Skeletal muscle satellite cell (primary cell): ENCODE results near the gene LRRC3C.
A peak's percentile ranks its signal among the peaks of the same experiment; 100 is the strongest.

ENCODE experiments used
- H3K27me3 ChIP-seq: 2 replicates; pipeline ENCODE4 v1.7.0; 2013; ENCODE audit warnings: low read length; ENCODE audit not compliant: control insufficient read depth, insufficient read depth
- H3K36me3 ChIP-seq: 2 replicates; pipeline ENCODE4 v1.7.0; 2013; ENCODE audit warnings: mild to moderate bottlenecking, control low read depth, low read length; ENCODE audit not compliant: insufficient read depth
- H3K4me1 ChIP-seq: 2 replicates; pipeline ENCODE4 v1.7.0; 2013; ENCODE audit warnings: low read length; ENCODE audit not compliant: control insufficient read depth, insufficient read depth
- H3K4me2 ChIP-seq: 2 replicates; pipeline ENCODE4 v1.7.0; 2013; ENCODE audit warnings: mild to moderate bottlenecking, low read length
- H3K4me3 ChIP-seq: 2 replicates; pipeline ENCODE4 v1.7.0; 2013; ENCODE audit warnings: low read length
- H3K9ac ChIP-seq: 2 replicates; pipeline ENCODE4 v1.7.0; 2013; ENCODE audit warnings: mild to moderate bottlenecking, low read depth, low read length, moderate library complexity
- H3K9me3 ChIP-seq: replicated peaks from 2 replicates; pipeline ENCODE4 v1.7.0; 2013; ENCODE audit warnings: mild to moderate bottlenecking, control low read depth, low read length

Gene LRRC3C

GRCh38 chr17:39913989-39914388 is 13.5 kb upstream of the LRRC3C start:
- Histone ChIP-seq H3K36me3 (peaks cover 3% of the 10 kb centered on the region), H3K4me1 (no peaks in the 10 kb centered on the region), H3K27me3 (no peaks in the 10 kb centered on the region), H3K4me3 (no peak overlapping the region), H3K9me3 (no peaks in the 10 kb centered on the region), H3K4me2 (no peak overlapping the region), H3K9ac (no peak overlapping the region)

GRCh38 chr17:39915559-39915958 is 12.0 kb upstream of the LRRC3C start:
- peaks cover 15% of the 10 kb centered on the region for H3K36me3 ChIP-seq
- no peaks in the 10 kb centered on the region for H3K4me1 ChIP-seq
- H3K9ac ChIP-seq = no peak overlapping the region
- H3K4me3 ChIP-seq = no peak overlapping the region
- no peaks in the 10 kb centered on the region for H3K27me3 ChIP-seq
- no peak overlapping the region for H3K4me2 ChIP-seq
- H3K9me3 ChIP-seq = no peaks in the 10 kb centered on the region

GRCh38 chr17:39916918-39917317 is 10.6 kb upstream of the LRRC3C start:
- no peaks in the 10 kb centered on the region for H3K4me1 ChIP-seq
- no peaks in the 10 kb centered on the region for H3K27me3 ChIP-seq
- H3K9ac ChIP-seq = no peak overlapping the region
- no peak overlapping the region for H3K4me3 ChIP-seq
- no peaks in the 10 kb centered on the region for H3K9me3 ChIP-seq
- no peak overlapping the region for H3K4me2 ChIP-seq
- peaks cover 27% of the 10 kb centered on the region for H3K36me3 ChIP-seq

- Histone ChIP-seq H3K4me1 (peaks cover 6% of the 10 kb centered on the region), H3K27me3 (no peaks in the 10 kb centered on the region), H3K9ac (no peak overlapping the region), H3K9me3 (no peaks in the 10 kb centered on the region), H3K4me3 (no peak overlapping the region), H3K36me3 (peaks cover 47% of the 10 kb centered on the region), H3K4me2 (no peak overlapping the region)
These were observed 8.3 kb upstream of the LRRC3C start for GRCh38 chr17:39919087-39919683.

GRCh38 chr17:39920218-39921210 is 7.0 kb upstream of the LRRC3C start:
- H3K36me3 ChIP-seq = peaks cover 47% of the 10 kb centered on the region
- H3K27me3 ChIP-seq = no peaks in the 10 kb centered on the region
- no peak overlapping the region for H3K9ac ChIP-seq
- no peak overlapping the region for H3K4me3 ChIP-seq
- H3K4me2 ChIP-seq = no peak overlapping the region
- no peaks in the 10 kb centered on the region for H3K9me3 ChIP-seq
- peaks cover 12% of the 10 kb centered on the region for H3K4me1 ChIP-seq

GRCh38 chr17:39921323-39921722 is 6.2 kb upstream of the LRRC3C start:
- Histone ChIP-seq H3K9me3 (no peaks in the 10 kb centered on the region), H3K4me3 (no peak overlapping the region), H3K4me2 (no peak overlapping the region), H3K9ac (no peak overlapping the region), H3K27me3 (no peaks in the 10 kb centered on the region), H3K36me3 (peaks cover 47% of the 10 kb centered on the region), H3K4me1 (peaks cover 15% of the 10 kb centered on the region)

GRCh38 chr17:39922006-39922405 is 5.5 kb upstream of the LRRC3C start:
- Histone ChIP-seq H3K27me3 (no peaks in the 10 kb centered on the region), H3K4me1 (peaks cover 20% of the 10 kb centered on the region), H3K4me2 (no peak overlapping the region), H3K9ac (no peak overlapping the region), H3K36me3 (peaks cover 47% of the 10 kb centered on the region), H3K9me3 (no peaks in the 10 kb centered on the region), H3K4me3 (no peak overlapping the region)

- H3K4me1 ChIP-seq = peaks cover 27% of the 10 kb centered on the region
- H3K4me2 ChIP-seq = no peak overlapping the region
- no peaks in the 10 kb centered on the region for H3K9me3 ChIP-seq
- no peak overlapping the region for H3K4me3 ChIP-seq
- H3K9ac ChIP-seq = no peak overlapping the region
- peaks cover 47% of the 10 kb centered on the region for H3K36me3 ChIP-seq
- H3K27me3 ChIP-seq = no peaks in the 10 kb centered on the region
These were observed 4.3 kb upstream of the LRRC3C start for GRCh38 chr17:39923230-39923629.

- Histone ChIP-seq H3K27me3 (no peaks in the 10 kb centered on the region), H3K9me3 (no peaks in the 10 kb centered on the region), H3K4me2 (peak overlapping the region; percentile 34), H3K36me3 (peaks cover 45% of the 10 kb centered on the region), H3K4me3 (no peak overlapping the region), H3K4me1 (peaks cover 35% of the 10 kb centered on the region), H3K9ac (peak overlapping the region; percentile 20)
These were observed 3.5 kb upstream of the LRRC3C start for GRCh38 chr17:39923836-39924690.

- Histone ChIP-seq H3K36me3 (peaks cover 42% of the 10 kb centered on the region), H3K9ac (peak overlapping the region; percentile 20), H3K4me2 (peak overlapping the region; percentile 34), H3K4me1 (peaks cover 40% of the 10 kb centered on the region), H3K4me3 (no peak overlapping the region), H3K27me3 (no peaks in the 10 kb centered on the region), H3K9me3 (no peaks in the 10 kb centered on the region)
These were observed 2.9 kb upstream of the LRRC3C start for GRCh38 chr17:39924691-39925055.
